ENCODE data around the gene CCSAP.
"Not testable (repeated sequence)": the region's sequence is repeated elsewhere in the genome, so short reads cannot be mapped to it uniquely, and the experiment has no call there.

Gene CCSAP, protein sequence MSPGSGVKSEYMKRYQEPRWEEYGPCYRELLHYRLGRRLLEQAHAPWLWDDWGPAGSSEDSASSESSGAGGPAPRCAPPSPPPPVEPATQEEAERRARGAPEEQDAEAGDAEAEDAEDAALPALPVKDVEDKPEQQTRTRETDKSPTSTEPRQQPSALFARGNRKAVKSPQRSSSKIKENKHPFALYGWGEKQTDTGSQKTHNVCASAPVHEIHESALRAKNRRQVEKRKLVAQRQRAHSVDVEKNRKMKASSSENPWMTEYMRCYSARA

DNA sequence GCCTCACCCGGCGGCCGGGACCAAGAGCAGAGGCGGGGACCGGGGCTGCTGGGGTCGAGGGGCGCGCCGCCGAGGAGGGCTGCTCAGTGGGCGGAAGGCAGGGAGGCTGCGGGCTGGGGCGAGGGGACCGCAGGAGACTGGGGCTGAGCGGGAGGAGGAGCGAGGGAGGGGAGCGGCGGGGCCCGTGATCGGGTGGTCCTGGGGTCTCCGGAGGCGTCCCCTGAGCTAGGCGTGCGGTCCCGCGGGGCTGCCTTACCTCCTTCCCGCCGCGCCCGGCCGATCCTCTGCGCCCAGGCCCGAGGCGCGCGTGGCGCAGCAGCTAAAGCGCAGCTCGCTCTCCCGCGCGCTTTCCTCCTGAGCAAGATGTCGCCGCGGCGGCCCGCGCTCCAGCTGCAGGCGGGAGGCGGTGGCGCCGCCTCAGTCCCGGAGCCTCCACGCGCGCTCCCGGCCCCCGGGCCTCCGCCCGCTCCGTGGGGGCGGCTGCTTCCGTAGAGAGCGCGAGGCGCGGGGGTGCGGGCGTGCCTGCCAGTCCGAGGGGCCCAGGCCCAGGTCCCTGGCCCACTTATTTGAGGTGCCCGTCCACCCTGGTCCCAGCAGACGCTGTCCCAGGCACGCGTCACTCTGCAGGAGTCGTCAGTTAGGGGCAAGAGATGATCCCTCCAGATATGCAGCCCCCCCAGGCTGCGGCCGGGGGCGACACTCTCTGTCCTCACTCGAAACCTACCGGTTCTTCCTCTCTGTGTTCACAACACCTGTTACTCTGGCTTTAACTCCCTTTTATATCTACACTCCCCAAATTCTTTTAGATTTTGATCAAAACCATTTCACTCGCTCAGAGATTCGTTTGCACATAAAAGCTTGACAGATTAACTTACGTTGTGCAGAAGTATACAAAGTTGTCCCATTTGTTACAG is at the start of gene CCSAP:
Gene CCSAP, minus strand, starts transcription at position 392 of the 914 bp plus-strand sequence. CDS start 582 bp downstream, outside the sequence.
- DNase-seq (ENCODE audit: low read depth in 2 of 2): peak; percentile 26 to 32

- DNase-seq (ENCODE audit: low read depth in 2 of 2): no peak
Measured at GRCh38 chr1:229390130-229390529, 47.3 kb upstream of the CCSAP start.

DNA sequence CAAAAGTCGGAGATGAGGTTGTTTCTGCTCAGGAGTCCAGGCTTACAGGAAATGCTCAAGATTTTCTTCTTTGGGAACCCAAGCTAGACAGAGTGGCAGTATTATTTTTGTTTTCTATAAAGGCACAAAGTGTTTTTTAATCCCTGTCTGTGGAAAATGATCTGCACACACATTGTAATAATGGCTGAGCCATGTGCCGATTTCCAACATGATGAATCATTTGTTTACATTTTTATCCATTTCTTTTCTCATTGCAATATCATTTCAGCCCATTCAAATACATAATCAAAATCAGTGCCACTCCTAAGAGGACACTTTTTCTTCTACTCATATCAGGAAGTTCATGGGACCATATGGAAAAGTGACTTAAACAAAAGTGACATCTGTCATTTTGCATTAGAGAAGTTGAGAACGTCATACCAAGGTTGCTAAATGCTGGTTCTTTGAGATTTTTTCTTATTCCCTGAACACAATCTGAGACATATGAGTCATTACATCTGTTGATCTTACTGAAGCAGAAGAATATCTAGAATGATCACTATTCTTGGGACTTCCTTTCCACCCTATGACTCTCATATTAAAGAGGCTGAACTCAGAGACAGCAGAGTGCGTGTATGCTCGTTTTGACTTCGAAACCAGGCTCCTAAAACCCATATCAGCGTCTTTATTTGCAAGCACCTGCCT is 46.2 kb upstream of the CCSAP start:
- DNase-seq (ENCODE audit: low read depth in 2 of 2): no peak

GRCh38 chr1:229385853-229386456 is 43.1 kb upstream of the CCSAP start:
- DNase-seq (ENCODE audit: low read depth in 2 of 2): no peak

GRCh38 chr1:229384822-229385221 is 42.0 kb upstream of the CCSAP start:
- DNase-seq (ENCODE audit: low read depth in 2 of 2): no peak

DNA sequence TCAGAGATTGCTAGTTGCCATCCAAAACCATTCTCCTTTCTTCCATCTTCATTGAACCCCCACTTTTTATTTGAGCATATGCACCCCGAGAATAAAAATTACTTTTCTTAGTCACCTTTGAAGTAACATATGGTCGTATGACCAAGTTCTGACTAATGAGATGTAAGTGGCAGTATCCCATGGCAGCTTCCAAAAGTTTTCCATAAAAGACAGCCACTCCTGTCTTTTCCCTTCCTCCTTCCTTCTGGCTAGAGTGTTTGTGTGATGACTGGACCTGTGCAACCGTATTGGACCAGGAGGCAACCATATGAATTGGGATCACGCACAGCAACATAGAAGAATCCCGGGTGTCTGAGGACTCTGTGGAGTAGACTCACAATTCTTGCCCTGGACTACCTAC is 41.1 kb upstream of the CCSAP start:
- DNase-seq (ENCODE audit: low read depth in 2 of 2): no peak

DNA sequence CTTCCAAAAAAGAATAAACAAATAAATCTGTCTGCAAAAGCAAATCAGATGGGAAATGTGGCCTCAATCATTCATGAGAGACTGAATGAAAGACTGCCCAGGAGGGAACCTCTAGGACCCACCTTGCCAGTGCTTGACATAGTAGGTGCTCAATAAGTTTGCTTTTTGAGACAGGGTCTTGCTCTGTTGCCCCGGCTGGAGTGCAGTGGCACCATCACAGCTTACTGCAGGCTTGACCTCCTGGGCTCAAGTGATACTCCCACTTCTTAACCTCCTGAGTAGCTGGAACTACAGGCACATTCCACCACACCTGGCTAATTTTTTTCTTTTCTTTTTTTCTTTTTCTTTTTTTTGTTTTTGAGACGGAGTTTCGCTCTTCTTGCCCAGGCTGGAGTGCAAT is 40.3 kb upstream of the CCSAP start:
- DNase-seq (ENCODE audit: low read depth in 2 of 2): no peak

DNA sequence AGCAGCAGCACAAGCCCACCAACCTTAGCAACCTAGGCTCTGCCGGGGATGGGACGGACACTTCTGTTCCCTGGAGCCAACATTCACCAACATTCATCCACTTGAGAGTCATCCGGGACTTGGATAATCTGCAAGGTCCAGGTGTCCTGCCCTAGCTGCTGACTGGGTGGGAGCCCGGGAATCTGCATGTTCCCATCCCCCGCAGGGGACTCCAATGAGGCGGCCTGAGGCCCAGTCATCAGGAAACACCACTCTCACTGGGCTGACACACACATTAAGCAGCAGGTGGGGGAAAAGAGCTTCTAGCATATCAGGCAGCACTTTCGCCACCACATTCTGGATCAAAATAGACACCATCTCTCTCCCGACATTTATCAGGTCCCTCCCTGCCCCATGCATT is 38.4 kb upstream of the CCSAP start:
- DNase-seq (ENCODE audit: low read depth in 2 of 2): no peak

- DNase-seq (ENCODE audit: low read depth in 2 of 2): no peak
Measured at GRCh38 chr1:229380536-229381160, 37.8 kb upstream of the CCSAP start.

DNA sequence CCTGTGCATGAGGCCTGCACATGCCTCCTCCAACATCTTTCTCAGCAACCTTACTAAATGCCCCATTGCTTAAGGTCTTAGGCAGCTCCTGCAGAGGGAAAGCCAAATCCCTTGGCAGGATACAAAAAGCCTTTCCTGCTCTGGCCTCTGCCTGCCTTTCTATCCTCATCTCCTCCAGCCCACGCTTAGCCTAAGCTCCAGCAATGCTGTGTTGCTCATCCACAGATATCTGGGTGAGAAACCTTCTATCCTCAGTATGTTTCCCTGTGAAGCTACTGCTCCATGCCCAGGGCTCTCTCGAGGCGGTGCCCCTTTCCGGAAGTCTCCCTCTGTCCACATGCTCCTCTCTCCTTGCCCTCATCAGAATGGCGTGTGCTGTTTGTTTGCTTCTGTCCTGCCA is 37.0 kb upstream of the CCSAP start:
- no peak for DNase-seq (ENCODE audit: low read depth in 2 of 2)

DNA sequence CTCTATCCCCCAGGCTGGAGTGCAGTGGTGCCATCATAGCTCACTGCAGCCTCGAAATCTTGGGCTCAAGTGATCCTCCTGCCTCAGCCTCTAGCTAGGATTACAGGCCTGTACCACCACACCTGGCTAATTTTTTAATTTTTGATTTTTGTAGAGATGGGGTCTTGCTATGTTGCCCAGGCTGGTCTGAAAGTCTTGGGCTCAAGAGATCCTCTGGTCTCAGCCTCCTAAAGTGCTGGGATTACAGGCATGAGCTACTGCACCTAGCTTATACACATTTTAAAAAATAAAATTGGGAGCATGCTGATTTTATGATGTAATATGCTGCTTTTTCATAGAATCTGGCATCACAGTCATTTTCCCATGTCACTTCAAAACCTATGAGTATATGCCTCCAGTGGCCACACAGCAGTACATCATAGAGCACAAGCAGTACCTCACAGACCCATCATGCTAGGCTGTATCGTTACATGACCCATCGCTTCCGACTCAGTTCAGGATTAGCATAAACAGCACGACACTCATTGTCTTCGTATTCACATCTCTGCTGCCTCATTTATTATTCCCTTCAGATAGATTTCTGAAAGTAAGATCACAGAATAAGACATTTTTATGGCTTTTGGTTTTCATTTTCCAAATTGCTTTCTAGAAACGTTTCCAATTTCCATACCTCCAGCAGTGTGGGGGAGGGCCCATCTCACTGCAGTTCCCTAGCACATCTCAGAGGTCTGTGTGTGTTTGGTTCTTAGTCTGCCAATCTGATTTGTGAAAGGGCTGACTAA is 35.9 kb upstream of the CCSAP start:
- no peak for DNase-seq (ENCODE audit: low read depth in 2 of 2)

- not testable (repeated sequence) for DNase-seq (ENCODE audit: low read depth in 2 of 2)
Measured at GRCh38 chr1:229378035-229378434, 35.2 kb upstream of the CCSAP start.

GRCh38 chr1:229377429-229377828 is 34.6 kb upstream of the CCSAP start:
- DNase-seq (ENCODE audit: low read depth in 2 of 2): no peak

DNA sequence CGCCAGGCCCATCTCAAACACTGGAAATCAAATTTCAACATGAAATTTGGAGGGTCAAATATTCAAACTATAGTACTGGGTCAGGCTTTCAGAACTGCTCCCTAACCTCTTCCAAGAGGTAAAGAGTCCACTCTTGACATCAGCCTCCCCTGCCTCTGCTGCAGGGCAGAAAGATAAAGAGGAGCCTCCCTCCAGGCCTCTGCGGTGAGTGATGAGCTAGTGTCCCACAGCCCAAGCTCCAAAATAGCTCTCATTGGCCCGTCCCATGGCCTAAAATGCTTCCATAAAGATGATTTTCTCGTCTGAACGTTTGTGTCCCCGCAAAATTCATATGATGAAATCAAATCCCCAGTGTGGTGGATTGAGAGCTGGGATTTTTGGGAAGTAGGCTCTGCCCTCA is 33.7 kb upstream of the CCSAP start:
- no peak for DNase-seq (ENCODE audit: low read depth in 2 of 2)

DNA sequence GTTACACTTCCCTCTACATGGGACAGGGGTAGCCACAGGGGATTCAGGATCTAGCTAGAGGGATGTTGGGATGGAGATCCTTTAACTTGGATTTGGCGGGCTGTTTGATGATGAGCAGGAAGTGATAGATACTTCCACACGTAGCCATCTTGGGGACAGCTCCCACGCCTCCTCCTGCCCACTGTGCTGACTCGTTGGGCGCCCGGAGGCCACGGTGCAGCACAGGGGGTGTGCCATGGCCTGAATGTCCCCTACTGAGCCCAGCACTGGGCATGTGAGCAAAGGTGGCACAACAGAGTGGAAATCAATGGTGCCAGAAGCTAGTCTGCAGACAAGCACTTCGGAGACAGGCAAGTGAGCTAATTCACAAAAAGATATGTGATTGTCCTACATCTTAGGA is 31.6 kb upstream of the CCSAP start:
- DNase-seq (ENCODE audit: low read depth in 2 of 2): no peak

- no peak for DNase-seq (ENCODE audit: low read depth in 2 of 2)
Measured at GRCh38 chr1:229373395-229373794, 30.5 kb upstream of the CCSAP start.

DNA sequence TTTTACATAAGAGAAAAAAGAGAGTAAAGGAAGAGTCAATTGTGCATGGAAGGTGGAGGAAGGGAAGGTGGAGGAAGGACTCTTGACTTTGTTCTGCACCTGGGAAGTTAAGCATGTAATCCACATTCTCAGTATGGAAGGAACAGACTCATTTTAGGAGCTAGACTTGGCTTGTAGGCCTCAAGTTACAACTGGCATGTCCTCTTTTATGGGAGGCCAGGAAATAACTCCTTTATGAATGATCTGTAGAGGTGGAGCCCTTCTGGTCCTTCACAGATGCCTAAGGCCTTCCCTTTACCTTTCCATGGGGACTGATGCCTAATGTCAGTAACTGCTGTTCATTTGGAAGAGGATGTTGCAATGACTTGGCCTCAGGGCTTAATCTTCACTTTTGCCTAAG is 29.4 kb upstream of the CCSAP start:
- no peak for DNase-seq (ENCODE audit: low read depth in 2 of 2)

GRCh38 chr1:229371624-229372023 is 28.8 kb upstream of the CCSAP start:
- DNase-seq (ENCODE audit: low read depth in 2 of 2): no peak

- no peak for DNase-seq (ENCODE audit: low read depth in 2 of 2)
Measured at GRCh38 chr1:229370601-229371021, 27.8 kb upstream of the CCSAP start.

GRCh38 chr1:229368347-229368746 is 25.5 kb upstream of the CCSAP start:
- no peak for DNase-seq (ENCODE audit: low read depth in 2 of 2)

GRCh38 chr1:229365569-229365968 is 22.7 kb upstream of the CCSAP start:
- no peak for DNase-seq (ENCODE audit: low read depth in 2 of 2)
